ENCODE data around the gene PHF2.

Gene PHF2

DNA sequence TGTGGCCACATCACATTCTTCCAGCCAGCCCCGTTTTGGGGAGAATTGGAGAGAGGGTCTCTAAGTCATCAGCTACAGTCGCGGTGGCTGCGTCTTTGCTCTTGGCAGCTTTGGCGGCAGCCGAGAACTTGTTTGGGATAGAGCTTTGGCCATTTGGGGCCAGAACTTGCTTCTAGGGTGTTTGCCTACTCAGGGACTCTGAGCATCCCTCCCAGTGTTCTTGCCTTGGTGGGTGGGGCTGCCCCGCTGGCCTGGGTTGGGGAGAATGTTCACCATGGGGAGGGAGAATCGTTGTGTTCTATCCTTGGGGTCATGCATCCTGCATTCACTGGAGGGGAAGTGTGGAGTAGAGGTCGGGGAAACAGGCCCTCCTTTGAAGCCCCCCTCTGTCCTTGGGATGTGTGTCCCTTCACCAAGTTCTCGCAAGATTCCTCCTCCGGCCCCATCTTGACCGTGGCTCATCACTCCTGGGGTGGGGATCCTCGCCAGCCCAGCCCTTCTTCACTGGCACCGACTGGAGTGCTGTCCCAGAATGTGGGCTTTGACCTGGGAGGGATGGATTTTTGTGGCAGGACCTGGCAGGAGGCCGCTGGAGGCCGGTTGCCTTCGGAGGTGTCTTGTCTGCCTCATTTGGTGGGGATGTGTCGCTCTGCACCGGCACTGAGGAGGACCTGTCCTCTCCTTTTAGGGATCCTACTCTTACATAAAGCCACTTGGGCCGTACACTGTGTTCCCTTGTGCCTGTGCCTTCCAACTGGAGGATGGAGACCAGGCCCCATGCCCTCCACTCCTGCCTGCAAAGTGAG, 3.5 kb downstream of the PHF2 start:
- H3K4me2 ChIP-seq (ENCODE audit: low read length): no peak overlapping the region
- H3K4me1 ChIP-seq: no peaks in the 10 kb centered on the region
- no peak overlapping the region for H2AFZ ChIP-seq
- TF ChIP-seq CTCF (IDR thresholded peaks at IDR 0.05): no peak
- H3K9me3 ChIP-seq (ENCODE audit: control insufficient read depth, low read length): no peaks in the 10 kb centered on the region
- H3K27ac ChIP-seq: no peak overlapping the region
- no peak overlapping the region for H3K4me3 ChIP-seq (ENCODE audit: low read depth, low read length)
- H3K79me2 ChIP-seq: peaks cover 15% of the 10 kb centered on the region
- no peaks in the 10 kb centered on the region for H3K36me3 ChIP-seq (ENCODE audit: control insufficient read depth, insufficient read depth, low read length)
- no peak overlapping the region for H3K9ac ChIP-seq
- H3K27me3 ChIP-seq (ENCODE audit: control insufficient read depth, insufficient read depth, low read length): no peaks in the 10 kb centered on the region

GRCh38 chr9:93580654-93581380, 4.4 kb downstream of the PHF2 start:
- TF ChIP-seq CTCF (IDR thresholded peaks at IDR 0.05): no peak
- Histone ChIP-seq H3K27me3 (ENCODE audit: control insufficient read depth, insufficient read depth, low read length) (no peaks in the 10 kb centered on the region), H3K4me1 (no peaks in the 10 kb centered on the region), H3K4me3 (ENCODE audit: low read depth, low read length) (no peak overlapping the region), H3K79me2 (peaks cover 17% of the 10 kb centered on the region), H3K9me3 (ENCODE audit: control insufficient read depth, low read length) (no peaks in the 10 kb centered on the region), H2AFZ (no peak overlapping the region), H3K27ac (no peak overlapping the region), H3K36me3 (ENCODE audit: control insufficient read depth, insufficient read depth, low read length) (no peaks in the 10 kb centered on the region), H3K9ac (no peak overlapping the region), H3K4me2 (ENCODE audit: low read length) (no peak overlapping the region)

DNA sequence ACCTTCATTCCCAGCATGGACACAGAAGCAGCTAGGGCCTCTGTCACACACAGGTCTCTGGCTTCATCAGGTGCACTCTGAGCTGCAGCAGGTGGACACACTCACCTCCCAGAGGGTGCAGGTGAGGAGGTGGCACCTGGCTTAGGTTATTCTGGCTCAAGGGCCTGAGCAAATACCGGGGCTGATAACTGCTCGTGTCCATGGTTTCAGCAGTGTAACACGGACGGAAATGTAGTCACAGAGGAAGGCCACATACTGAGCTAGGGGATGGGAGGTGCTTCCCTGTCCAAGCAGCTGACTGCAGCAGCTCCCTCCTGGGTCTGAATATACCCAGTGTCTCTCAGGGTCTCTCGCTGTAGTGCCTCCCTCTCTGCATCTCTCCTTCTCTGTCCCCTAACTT, 5.7 kb downstream of the PHF2 start:
- H3K4me2 ChIP-seq (ENCODE audit: low read length): no peak overlapping the region
- no peak overlapping the region for H3K27ac ChIP-seq
- TF ChIP-seq CTCF (IDR thresholded peaks at IDR 0.05): no peak
- no peaks in the 10 kb centered on the region for H3K9me3 ChIP-seq (ENCODE audit: control insufficient read depth, low read length)
- H3K9ac ChIP-seq: no peak overlapping the region
- no peaks in the 10 kb centered on the region for H3K27me3 ChIP-seq (ENCODE audit: control insufficient read depth, insufficient read depth, low read length)
- H3K79me2 ChIP-seq: peaks cover 21% of the 10 kb centered on the region
- no peak overlapping the region for H3K4me3 ChIP-seq (ENCODE audit: low read depth, low read length)
- no peaks in the 10 kb centered on the region for H3K4me1 ChIP-seq
- H3K36me3 ChIP-seq (ENCODE audit: control insufficient read depth, insufficient read depth, low read length): no peaks in the 10 kb centered on the region
- H2AFZ ChIP-seq: no peak overlapping the region

DNA sequence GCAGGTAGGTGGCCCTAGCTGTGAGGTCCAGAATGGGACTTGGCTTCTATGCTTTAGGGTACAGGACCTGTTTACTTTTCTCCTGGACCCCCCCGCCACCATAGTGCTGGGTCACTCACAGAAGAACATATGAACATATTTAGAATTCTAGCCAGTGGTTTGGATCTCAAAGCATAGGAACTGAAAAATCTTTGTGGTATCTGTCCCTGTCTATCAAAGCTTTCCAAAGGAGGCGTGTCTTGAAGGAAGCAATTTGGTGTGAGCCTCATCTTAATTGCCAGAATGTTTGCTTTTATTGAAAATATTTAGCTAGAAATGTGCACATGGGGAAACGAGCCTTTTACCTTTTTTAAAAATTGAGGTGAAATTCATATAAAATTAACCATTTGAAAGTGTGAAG, 6.2 kb downstream of the PHF2 start:
- H3K4me2 ChIP-seq (ENCODE audit: low read length): no peak overlapping the region
- no peak overlapping the region for H2AFZ ChIP-seq
- H3K27me3 ChIP-seq (ENCODE audit: control insufficient read depth, insufficient read depth, low read length): no peaks in the 10 kb centered on the region
- H3K4me3 ChIP-seq (ENCODE audit: low read depth, low read length): no peak overlapping the region
- no peak for TF ChIP-seq CTCF (IDR thresholded peaks at IDR 0.05)
- H3K79me2 ChIP-seq: peaks cover 25% of the 10 kb centered on the region
- H3K36me3 ChIP-seq (ENCODE audit: control insufficient read depth, insufficient read depth, low read length): no peaks in the 10 kb centered on the region
- H3K9ac ChIP-seq: no peak overlapping the region
- H3K4me1 ChIP-seq: no peaks in the 10 kb centered on the region
- H3K9me3 ChIP-seq (ENCODE audit: control insufficient read depth, low read length): no peaks in the 10 kb centered on the region
- no peak overlapping the region for H3K27ac ChIP-seq
